DND-41 (cell line): ENCODE measurements around the gene RAD51AP1.

Experiments used
- ATAC-seq: fragments of 200-7000 bp; cut with Tn5 transposase; 3 replicates; pipeline ENCODE4 v1.9.1; 2021; ENCODE audit warnings: low read depth; ENCODE audit not compliant: insufficient read depth
- DNase-seq: peaks from one replicate; pipeline ENCODE4 v3.0.0-alpha.2; 2020
- H2AFZ ChIP-seq: 2 replicates; pipeline ENCODE4 v1.6.0; 2012; ENCODE audit warnings: low read depth, low read length
- H3K27ac ChIP-seq: 2 replicates; pipeline ENCODE4 v1.5.1; 2012; ENCODE audit warnings: low read length, inconsistent platforms
- H3K27me3 ChIP-seq: fragments of 200-600 bp; sonication (generic); 2 replicates; pipeline ENCODE4 v1.6.0; 2012; ENCODE audit warnings: low read length, mild to moderate bottlenecking, inconsistent platforms; ENCODE audit not compliant: insufficient read depth, poor library complexity
- H3K36me3 ChIP-seq: 2 replicates; pipeline ENCODE4 v1.5.1; 2012; ENCODE audit warnings: low read length, inconsistent platforms; ENCODE audit not compliant: insufficient read depth
- H3K4me1 ChIP-seq: 2 replicates; pipeline ENCODE4 v1.5.1; 2012; ENCODE audit warnings: mild to moderate bottlenecking, low read length; ENCODE audit not compliant: insufficient read depth
- H3K4me2 ChIP-seq: 2 replicates; pipeline ENCODE4 v1.6.0; 2012; ENCODE audit warnings: mild to moderate bottlenecking, moderate library complexity, low read length, inconsistent platforms; ENCODE audit not compliant: insufficient read depth
- H3K4me3 ChIP-seq, 2 experiments: fragments of 200-600 bp in 1 of 2; shearing (Covaris generic) in 1 of 2; 2 replicates each; pipeline ENCODE4 v1.5.1; 2012 to 2016; ENCODE audit warnings: inconsistent platforms in 2 of 2, low read length in 2 of 2, mild to moderate bottlenecking in 2 of 2, low read depth in 1 of 2, moderate library complexity in 1 of 2
- H3K79me2 ChIP-seq: 2 replicates; pipeline ENCODE4 v1.6.0; 2012; ENCODE audit warnings: low read length, inconsistent platforms; ENCODE audit not compliant: insufficient read depth
- H3K9ac ChIP-seq: 2 replicates; pipeline ENCODE4 v1.6.0; 2012; ENCODE audit warnings: low read depth, mild to moderate bottlenecking, inconsistent platforms, low read length, moderate library complexity
- H3K9me3 ChIP-seq: 2 replicates; pipeline ENCODE4 v1.5.1; 2012; ENCODE audit warnings: low read length, moderate library complexity, mild to moderate bottlenecking, inconsistent platforms; ENCODE audit not compliant: insufficient read depth, severe bottlenecking
- H4K20me1 ChIP-seq: 2 replicates; pipeline ENCODE4 v1.6.0; 2012; ENCODE audit warnings: low read length; ENCODE audit not compliant: insufficient read depth
- CTCF ChIP-seq: IDR thresholded peaks from 2 replicates; pipeline ENCODE4 v1.5.1; 2012; ENCODE audit warnings: borderline replicate concordance, low read length, moderate library complexity, mild to moderate bottlenecking; ENCODE audit not compliant: poor library complexity, severe bottlenecking; ENCODE audit errors: extremely low read depth
- EZH2 ChIP-seq: IDR thresholded peaks from 3 replicates; pipeline ENCODE4 v1.6.1; 2012; ENCODE audit warnings: borderline replicate concordance, low read depth, mild to moderate bottlenecking, moderate library complexity, low read length, inconsistent platforms; ENCODE audit not compliant: severe bottlenecking

Gene RAD51AP1

GRCh38 chr12:4604684-4605193 lies 66.0 kb downstream of the RAD51AP1 start:
- ATAC-seq, result peak; percentile 95
- Histone ChIP-seq H3K9ac (peak overlapping the region; percentile 71), H3K4me3 (peak overlapping the region; percentile 88 to 97; a peak in 3 of 4 replicates), H3K79me2 (peaks cover 10% of the 10 kb centered on the region; the same call in 1 of the 2 replicates), H2AFZ (peak overlapping the region; percentile 100), H3K4me2 (peak overlapping the region; percentile 86), H3K27ac (peak overlapping the region; percentile 82), H3K27me3 (no peaks in the 10 kb centered on the region), H3K9me3 (no peaks in the 10 kb centered on the region), H3K36me3 (no peaks in the 10 kb centered on the region), H3K4me1 (peaks cover 17% of the 10 kb centered on the region), H4K20me1 (no peaks in the 10 kb centered on the region)
- TF ChIP-seq EZH2 (no peak), CTCF (peak; percentile 99)
- peak; percentile 83 for DNase-seq

GRCh38 chr12:4607056-4607455 lies 68.4 kb downstream of the RAD51AP1 start:
- ATAC-seq, result no peak
- Histone ChIP-seq H3K9me3 (no peaks in the 10 kb centered on the region), H3K4me2 (no peak overlapping the region), H3K4me1 (peaks cover 17% of the 10 kb centered on the region), H3K79me2 (peaks cover 10% of the 10 kb centered on the region; the same call in 1 of the 2 replicates), H2AFZ (no peak overlapping the region), H3K27ac (no peak overlapping the region), H3K27me3 (no peaks in the 10 kb centered on the region), H4K20me1 (no peaks in the 10 kb centered on the region), H3K4me3 (no peak overlapping the region), H3K36me3 (peaks cover 13% of the 10 kb centered on the region; the same call in 1 of the 2 replicates), H3K9ac (no peak overlapping the region)
- no peak for DNase-seq
- no peak for TF ChIP-seq EZH2
- no peak for TF ChIP-seq CTCF

- H2AFZ ChIP-seq, result no peak overlapping the region
- TF ChIP-seq EZH2 (no peak), CTCF (no peak)
These were observed 70.4 kb downstream of the RAD51AP1 start for GRCh38 chr12:4609071-4609470.

More at GRCh38 chr12:4609071-4609470, 70.4 kb downstream of the RAD51AP1 start:
- H3K4me1 ChIP-seq, result peaks cover 17% of the 10 kb centered on the region
- DNase-seq (no peak), ATAC-seq (no peak)
- no peak overlapping the region for H3K9ac ChIP-seq
- no peaks in the 10 kb centered on the region for H4K20me1 ChIP-seq
- no peak overlapping the region for H3K4me3 ChIP-seq
- no peaks in the 10 kb centered on the region for H3K27me3 ChIP-seq
- peaks cover 27% of the 10 kb centered on the region for H3K36me3 ChIP-seq
- H3K79me2 ChIP-seq, result peaks cover 10% of the 10 kb centered on the region; the same call in 1 of the 2 replicates
- no peaks in the 10 kb centered on the region for H3K9me3 ChIP-seq
- H3K4me2 ChIP-seq, result no peak overlapping the region
- H3K27ac ChIP-seq, result no peak overlapping the region
